PFSK-1 (cell line): ENCODE data around the gene ROBO1.

ENCODE experiments used
- FOXP2 ChIP-seq: optimal IDR thresholded peaks from 2 replicates; pipeline ENCODE3; 2011; ENCODE audit warnings: borderline replicate concordance, control low read depth, inconsistent platforms; ENCODE audit not compliant: insufficient read depth; ENCODE audit errors: extremely low read length, extremely low read depth
- POLR2AphosphoS5 ChIP-seq: IDR thresholded peaks from 2 replicates; pipeline ENCODE4 v1.6.1; 2012; ENCODE audit warnings: low read depth, mild to moderate bottlenecking, control low read depth, low read length, moderate library complexity
- SIN3A ChIP-seq: IDR thresholded peaks from 2 replicates; pipeline ENCODE4 v1.6.1; 2012; ENCODE audit warnings: mild to moderate bottlenecking, low read length, moderate library complexity, borderline replicate concordance; ENCODE audit not compliant: insufficient read depth

DNA sequence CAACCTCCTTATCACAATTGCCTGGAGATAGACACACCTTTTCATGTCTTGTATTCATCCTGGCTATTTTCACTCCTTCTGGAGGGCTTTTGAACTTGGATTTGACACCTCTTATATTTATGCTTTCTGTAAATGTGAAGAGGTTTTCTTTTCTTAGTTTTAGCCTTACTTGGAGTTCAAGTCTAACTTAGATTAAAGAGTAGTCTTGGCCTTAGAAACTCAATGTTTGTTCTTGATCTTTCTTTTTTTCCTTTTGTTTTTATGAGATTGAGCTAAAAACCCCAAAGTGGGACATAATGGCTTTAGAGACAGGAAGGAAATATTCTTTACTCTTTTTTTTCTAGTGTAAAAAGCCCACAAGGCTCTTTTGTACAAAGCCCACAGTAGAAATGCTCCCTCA lies 1054.9 kb downstream of the ROBO1 start:
- TF ChIP-seq POLR2AphosphoS5 (no peak), FOXP2 (no peak), SIN3A (no peak)
